Measurements from ENCODE around the gene TASP1.

DNA sequence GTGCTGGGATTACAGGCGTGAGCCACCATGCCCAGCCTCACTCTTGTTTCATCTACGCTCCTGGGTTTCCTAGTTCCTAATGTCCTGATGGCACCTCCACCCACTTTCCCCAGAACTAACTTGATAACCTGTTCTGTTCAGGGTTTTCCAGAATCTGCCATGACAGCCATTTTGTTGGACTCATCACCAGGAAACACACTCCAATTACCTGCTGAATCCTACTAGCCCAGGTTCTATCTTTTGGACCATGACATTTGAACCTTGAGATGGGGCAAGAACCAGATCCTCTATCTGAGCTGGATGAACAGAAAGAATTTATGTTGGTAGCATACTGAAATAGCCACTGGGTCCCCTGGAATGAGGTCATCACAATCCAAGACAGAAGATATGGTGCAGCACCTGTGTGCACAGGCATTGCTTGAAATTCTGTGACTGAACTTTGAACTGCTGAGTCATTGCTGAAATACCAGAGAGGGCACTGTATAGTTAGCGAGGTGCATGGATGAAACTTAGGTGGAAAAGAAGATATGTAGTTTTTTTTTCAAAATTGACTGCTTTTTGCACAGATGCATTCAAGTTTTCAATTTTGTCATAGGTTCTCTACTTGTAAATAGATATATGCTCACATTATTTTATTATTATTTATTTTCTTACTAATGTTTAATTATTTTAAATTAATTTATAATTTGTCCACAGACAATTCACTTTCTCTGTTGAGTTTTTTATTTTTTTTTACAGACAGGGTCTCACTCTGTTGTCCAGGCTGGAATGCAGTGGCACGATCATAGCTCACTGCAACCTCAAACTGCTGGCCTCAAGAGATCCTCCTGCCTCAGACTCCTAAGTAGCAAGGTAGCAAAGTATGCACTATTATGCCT lies 42.8 kb upstream of the TASP1 start:
- TF ChIP-seq CTCF (conservative IDR thresholded peaks at IDR 0.05) (no peak), EZH2 (IDR thresholded peaks at IDR 0.05; ENCODE audit: low read depth) (no peak)

Data from PC-9 (cell line).